ENCODE measurements around the gene RNF187.
"Not testable (repeated sequence)": the region's sequence is repeated elsewhere in the genome, so short reads cannot be mapped to it uniquely, and the experiment has no call there.

Gene RNF187

GRCh38 chr1:228488818-228489674 lies 1.9 kb downstream of the RNF187 start:
- DNase-seq = no peak

DNA sequence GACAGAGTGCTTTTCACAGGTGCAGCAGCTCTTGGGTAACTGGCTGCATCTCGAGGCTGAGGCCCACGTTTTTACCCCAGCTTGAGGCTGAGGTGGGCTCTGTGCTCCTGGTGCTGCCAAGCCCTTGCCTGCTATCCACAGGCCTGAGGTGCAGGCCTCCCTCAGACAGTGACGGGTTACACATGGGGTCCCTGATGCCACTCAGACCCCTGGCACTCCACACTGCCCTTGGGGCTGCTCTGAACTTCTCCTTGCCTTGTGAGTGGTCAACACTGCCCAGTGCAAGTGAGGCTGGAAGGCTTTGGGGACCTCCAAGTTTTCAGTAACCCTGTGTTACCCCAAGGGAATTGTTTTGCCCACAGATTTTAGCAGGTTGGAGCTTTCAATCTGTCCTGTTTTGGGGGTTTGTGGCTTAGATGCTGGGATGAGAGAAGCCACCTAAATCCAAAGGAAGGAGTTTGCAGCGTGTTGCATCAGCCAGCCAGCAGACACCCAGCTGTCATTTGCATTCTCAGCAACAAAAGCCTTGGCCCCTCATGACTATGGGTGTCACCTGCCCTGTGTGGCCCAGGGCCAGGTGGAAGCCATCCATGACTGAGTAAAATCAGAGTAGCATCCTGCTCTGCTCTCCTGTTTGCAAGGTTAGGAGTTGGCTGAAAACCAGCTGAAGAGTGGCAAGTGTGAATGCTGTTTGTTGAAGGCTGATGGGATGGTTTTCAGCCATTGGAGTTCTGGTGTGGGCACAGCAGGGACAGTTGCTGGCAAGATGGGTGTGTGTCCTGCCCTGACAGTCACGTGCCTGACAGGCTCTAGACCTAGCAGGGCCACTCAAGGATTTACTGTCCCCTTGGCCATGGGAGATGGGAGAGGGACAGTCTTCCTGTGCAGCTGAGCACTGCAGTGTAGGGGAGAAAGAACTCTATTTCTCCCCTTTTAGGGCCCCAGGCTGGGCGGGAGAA lies 3.2 kb downstream of the RNF187 start:
- no peak for DNase-seq

GRCh38 chr1:228493141-228494043 lies 6.2 kb downstream of the RNF187 start:
- no peak for DNase-seq

GRCh38 chr1:228494044-228494353 lies 6.8 kb downstream of the RNF187 start:
- DNase-seq = no peak

DNA sequence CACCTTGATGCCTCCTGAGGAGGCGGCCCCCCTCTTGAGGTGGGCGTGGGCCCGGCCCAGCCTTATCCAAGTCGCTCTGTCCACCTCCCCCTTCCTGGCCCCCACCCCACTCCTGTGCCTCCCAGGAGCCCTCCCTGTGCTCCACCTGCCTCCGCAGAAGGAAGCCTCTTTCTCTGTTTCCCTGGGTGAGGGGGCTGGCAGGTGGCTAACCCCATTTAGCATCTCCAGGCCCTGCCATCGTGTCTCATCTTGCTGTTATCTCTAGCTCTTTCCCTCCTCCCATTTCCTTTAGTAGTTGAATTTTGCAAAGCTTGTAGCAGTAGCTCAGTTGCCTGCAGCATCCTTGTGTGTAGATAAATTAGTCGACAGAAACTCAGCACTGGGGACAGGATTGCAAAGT lies 7.2 kb downstream of the RNF187 start:
- DNase-seq = no peak

DNA sequence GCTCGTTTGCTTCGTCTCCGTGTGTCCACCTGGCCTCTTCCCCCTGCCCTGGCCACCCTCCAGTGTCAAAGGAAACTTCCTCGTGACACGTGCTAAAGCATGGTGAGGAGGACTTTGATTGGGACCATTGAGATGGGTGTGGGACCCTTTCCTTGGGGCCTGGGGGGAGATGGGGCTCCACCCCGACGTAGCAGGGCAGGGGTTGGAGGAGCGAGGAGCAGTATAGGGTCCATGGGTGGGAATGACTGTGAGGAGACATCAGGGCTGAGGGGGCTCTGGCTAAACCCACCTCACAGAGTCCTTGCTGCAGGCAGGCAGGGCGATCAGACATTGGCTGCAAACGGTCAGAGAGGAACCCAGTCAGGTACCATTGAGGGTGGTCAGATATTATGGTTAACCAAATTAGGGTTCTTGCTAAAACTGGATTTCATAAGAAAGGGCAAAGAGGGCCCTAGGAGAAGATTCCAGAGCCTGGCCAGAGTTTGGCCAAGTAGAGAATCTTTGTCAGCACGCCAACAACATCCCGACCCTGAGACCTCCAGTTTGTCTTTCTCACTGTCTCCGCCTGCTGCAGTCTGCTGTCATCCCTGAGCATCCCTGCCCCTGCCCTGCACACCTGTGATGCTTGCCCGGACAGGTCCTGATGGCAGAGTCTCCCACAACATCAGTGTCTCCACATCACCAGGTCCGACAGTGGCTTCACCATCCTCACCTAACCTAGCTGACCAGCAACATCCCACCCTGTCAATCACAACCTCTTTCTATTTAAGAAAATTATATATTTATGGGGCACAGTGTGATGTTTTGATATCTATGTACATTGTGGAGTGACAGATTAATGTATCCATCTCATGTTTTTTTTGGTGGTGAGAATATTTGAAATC lies 8.0 kb downstream of the RNF187 start:
- no peak for DNase-seq

DNA sequence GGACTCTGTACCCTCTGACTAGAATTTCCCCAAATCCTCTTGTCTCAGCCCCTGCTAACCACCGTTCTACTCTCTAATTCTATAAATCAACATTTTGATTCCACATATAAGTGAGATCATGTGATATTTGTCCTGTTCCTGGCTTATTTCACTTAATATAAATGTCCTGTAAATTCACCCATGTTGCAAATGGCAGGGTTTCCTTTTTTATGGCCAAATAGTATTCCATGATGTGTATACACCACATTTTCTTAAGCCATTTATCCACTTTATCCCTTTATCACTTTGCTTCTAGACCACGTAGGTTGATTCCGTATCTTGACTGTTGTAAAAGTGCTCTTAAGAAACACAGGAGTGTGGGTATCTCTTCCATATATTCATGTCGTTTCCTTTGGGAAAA lies 8.9 kb downstream of the RNF187 start:
- no peak for DNase-seq

DNA sequence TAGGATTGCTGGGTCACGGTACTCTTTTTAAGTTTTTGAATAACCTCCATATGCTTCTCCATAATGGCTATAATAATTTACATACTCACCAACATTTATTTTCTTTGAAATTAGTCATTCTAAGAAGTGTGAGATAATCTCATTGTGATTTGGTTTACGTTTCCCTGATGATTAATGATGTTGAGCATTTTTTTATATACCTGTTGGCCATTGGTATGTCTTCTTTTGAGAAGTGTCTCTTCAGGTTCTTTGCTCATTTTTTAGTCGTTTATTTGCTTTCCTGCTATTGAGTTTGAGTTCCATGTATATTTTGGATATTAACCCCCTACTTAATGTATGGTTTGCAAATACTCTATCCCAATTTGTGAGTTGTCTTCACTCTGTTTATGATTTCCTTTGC lies 9.3 kb downstream of the RNF187 start:
- DNase-seq = no peak

DNA sequence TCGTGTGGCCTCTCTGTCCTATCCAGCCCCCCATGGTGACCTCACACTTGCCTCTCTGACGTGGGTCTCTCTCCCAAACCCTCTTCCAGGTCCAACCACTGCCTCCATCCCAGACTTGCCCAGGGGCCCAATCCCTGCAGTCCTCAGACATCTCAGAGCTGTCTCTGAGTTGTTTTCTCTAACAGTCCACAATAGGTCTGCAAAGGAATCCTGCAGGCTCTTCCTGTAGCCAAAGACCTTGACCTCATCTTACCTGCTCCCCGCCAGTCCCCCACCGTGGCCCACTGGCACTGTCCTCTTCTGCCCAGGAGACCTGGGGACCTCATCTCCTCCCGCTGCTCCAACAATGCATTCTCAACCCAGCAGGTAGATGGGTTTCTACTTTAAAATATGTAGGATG lies 10.0 kb downstream of the RNF187 start:
- no peak for DNase-seq

DNA sequence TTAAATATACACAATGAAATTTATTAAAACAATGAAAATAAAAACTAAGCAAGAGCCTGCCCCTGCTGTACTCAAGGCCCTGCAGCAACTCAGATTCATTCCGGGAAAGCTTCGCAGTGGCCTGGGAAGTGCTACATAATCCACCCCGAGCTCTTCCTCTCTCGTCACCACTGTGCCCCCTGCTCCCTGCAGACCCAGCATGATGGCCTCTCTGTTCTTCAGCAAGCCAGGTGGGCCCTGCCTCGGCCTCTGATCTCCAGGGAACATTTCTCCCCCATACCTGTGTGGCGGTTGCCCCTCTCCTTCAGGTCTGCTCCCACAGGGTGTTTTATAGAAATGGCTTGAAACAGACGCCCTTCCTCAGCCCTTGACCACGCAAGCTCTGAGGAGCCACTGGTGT lies 10.6 kb downstream of the RNF187 start:
- DNase-seq = no peak

GRCh38 chr1:228500143-228500734 lies 13.1 kb downstream of the RNF187 start:
- DNase-seq = no peak

GRCh38 chr1:228500901-228501871 lies 14.0 kb downstream of the RNF187 start:
- peak; percentile 84 for DNase-seq

DNA sequence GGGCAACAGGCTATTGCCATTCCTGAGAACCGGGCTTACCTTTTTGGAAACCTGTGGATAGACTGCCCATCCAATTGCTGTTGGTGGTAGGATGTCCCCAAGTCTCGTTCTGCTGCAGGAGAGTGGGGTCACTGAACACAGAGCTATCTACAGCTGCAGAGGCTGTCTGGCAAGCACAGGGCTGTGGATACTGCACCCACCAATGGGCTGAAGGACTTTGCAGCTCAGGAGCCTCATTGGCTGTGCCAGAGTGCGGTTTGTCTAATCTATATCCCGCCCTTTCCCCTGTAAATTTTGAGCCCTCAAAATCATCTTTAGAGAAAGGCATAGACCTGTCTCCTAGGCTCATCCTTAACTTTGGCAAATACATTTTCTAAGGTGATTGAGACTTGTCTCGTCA lies 15.3 kb downstream of the RNF187 start:
- no peak for DNase-seq

DNA sequence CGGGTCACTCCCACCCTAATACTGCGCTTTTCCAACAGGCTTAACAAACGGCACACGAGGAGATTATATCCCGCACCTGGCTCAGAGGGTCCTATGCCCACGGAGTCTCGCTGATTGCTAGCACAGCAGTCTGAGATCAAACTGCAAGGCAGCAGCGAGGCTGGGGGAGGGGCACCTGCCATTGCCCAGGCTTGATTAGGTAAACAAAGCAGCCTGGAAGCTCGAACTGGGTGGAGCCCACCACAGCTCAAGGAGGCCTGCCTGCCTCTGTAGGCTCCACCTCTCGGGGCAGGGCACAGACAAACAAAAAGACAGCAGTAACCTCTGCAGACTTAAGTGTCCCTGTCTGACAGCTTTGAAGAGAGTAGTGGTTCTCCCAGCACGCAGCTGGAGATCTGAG lies 18.8 kb downstream of the RNF187 start:
- DNase-seq = not testable (repeated sequence)

- no peak for DNase-seq
Observed at GRCh38 chr1:228507961-228508652, 20.9 kb downstream of the RNF187 start.

DNA sequence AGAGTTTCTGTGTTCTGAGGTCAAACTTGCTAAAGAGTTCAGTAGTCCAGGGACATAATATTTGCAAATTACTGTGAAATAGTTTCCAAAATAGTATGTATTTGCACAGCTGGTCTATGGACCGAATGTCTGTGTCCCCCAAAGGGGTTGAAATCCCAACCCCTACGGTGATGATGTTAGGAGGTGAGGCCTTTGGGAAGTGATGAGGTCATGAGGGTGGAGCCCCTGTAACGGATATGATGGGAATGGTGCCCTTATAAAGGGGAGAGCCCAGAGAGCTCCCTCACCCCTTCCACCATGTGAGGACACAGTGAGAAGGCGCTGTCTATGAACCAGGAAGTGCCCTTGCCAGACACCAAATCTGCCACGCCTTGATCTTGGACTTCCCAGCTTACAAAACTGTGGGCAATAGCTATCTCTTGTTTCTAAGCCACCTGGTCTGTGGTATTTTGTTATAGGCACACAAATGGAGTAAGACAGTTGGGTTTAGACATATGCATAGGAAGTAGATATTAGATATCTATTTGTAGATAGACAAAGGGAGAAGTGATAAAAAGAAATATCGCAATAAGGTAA lies 21.7 kb downstream of the RNF187 start:
- DNase-seq = no peak

- no peak for DNase-seq
Observed at GRCh38 chr1:228510101-228510802, 23.1 kb downstream of the RNF187 start.

DNA sequence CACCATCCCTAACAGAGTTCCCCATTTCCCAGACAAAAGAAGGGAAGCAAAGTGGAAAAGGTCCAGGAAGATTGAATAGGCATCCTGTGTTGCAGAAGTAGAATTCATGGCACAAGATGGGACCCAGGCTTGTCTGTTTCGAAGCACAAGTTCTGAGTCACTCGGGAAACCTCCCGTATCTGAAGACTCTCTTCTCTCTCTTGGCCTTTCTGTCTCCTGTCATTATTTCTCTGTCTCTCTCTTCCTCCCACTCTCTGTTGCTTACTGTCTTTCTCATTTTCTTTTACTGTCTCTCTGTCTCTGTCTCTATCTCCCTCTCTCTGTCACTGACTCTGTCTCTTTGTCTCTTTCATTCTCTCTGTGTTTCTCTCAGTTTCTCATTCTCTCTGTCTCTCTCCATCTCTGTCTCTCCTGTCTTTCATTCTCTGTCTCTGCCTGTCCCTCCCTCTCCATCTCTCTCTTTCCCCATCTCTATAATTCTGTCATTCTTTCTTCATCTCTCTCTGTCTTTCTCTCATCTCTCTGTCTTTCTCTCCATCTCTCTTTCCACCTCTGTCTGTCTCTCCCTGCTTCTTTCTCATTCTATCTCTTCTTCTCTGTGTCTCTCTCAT lies 23.7 kb downstream of the RNF187 start:
- no peak for DNase-seq
